Loucy (cell line): ENCODE results near the gene RASGRP3.

Source experiments
- CTCF ChIP-seq: fragments of 200-600 bp; sonication (generic); conservative IDR thresholded peaks from 2 replicates; pipeline ENCODE4 v1.5.1; 2014; ENCODE audit warnings: mild to moderate bottlenecking, antibody characterized with exemption, low read length
- EZH2phosphoT487 ChIP-seq: fragments of 200-600 bp; IDR thresholded peaks from 2 replicates; pipeline ENCODE4 v1.6.1; 2018; ENCODE audit warnings: antibody characterized with exemption, mild to moderate bottlenecking, moderate library complexity, borderline replicate concordance

- TF ChIP-seq CTCF (no peak), EZH2phosphoT487 (no peak)
These were observed 41.8 kb downstream of the RASGRP3 start for GRCh38 chr2:33518200-33518599.
